Ishikawa (cell line): ENCODE data around the gene KNDC1.

Source experiments
- CEBPB ChIP-seq: IDR thresholded peaks from 2 replicates; pipeline ENCODE4 v1.6.1; 2012
- CREB1 ChIP-seq: IDR thresholded peaks from 2 replicates; pipeline ENCODE4 v1.6.1; 2012; ENCODE audit warnings: low read depth
- EGR1 ChIP-seq: IDR thresholded peaks from 2 replicates; pipeline ENCODE4 v1.6.1; 2012
- EP300 ChIP-seq: IDR thresholded peaks from 2 replicates; pipeline ENCODE4 v1.6.1; 2012; ENCODE audit warnings: borderline replicate concordance
- FOXM1 ChIP-seq: IDR thresholded peaks from 2 replicates; pipeline ENCODE4 v1.6.1; 2012; ENCODE audit warnings: low read depth, borderline replicate concordance
- MAX ChIP-seq: IDR thresholded peaks from 2 replicates; pipeline ENCODE4 v1.6.1; 2012
- NFIC ChIP-seq: IDR thresholded peaks from 2 replicates; pipeline ENCODE4 v1.6.1; 2012
- RAD21 ChIP-seq: IDR thresholded peaks from 2 replicates; pipeline ENCODE4 v1.6.1; 2012; ENCODE audit warnings: low read depth
- REST ChIP-seq: IDR thresholded peaks from 2 replicates; pipeline ENCODE4 v1.6.1; 2012; ENCODE audit warnings: low read depth, mild to moderate bottlenecking
- TAF1 ChIP-seq: IDR thresholded peaks from 2 replicates; pipeline ENCODE4 v1.6.1; 2012; ENCODE audit warnings: low read depth, mild to moderate bottlenecking
- TCF12 ChIP-seq: IDR thresholded peaks from 2 replicates; pipeline ENCODE4 v1.6.1; 2012; ENCODE audit warnings: low read depth
- TEAD4 ChIP-seq: IDR thresholded peaks from 2 replicates; pipeline ENCODE4 v1.6.1; 2012
- USF1 ChIP-seq: IDR thresholded peaks from 2 replicates; pipeline ENCODE4 v1.6.1; 2012
- YY1 ChIP-seq: IDR thresholded peaks from 2 replicates; pipeline ENCODE4 v1.6.1; 2012; ENCODE audit warnings: low read depth
- ZBTB7A ChIP-seq: IDR thresholded peaks from 2 replicates; pipeline ENCODE4 v1.6.1; 2012; ENCODE audit warnings: low read depth

The KNDC1 gene

GRCh38 chr10:133257489-133258065 lies 97.6 kb downstream of the KNDC1 start:
- TF ChIP-seq FOXM1 (no peak), NFIC (no peak), RAD21 (peak; percentile 58), EGR1 (no peak), TAF1 (no peak), MAX (peak; percentile 67), YY1 (no peak), TCF12 (no peak), EP300 (no peak), USF1 (no peak)

DNA sequence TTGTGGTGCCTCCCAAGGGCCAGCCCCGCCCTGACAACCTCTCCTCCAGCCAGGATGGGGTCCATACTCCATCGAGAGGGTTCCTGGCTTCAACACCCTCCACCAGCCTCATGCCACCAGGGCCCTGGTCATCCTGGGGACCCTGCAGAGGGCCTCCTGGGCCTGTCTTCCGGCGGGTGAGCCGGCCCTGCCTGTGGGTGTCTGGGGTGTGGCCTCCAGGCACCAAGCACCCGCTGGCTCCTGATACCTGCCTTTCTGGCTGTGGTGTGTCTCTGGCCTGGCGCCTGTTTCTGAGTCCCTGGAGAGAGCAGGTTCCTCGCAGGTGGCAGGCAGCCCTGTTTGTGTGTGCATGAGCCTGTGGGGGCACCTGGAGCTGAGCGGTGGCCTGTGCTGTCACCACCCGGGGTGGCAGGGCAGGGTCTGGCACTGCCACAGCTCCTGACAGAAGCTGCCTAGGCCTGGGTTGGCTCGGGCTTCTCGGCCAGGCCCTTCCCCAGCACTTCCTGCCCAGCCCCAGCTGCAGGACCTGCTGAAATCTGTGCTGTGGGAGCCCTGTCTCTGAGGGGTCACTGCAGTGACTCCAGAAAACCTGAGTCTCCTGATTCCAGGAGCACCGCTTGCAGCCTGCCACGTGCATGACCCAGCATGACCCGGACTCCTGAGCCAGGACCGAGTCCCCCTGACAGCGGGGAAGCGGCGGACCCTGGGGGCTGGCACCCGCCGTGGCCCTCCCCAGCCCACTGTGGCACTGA lies 98.2 kb downstream of the KNDC1 start:
- TF ChIP-seq ZBTB7A (peak; percentile 64; the same call in 1 of the 2 replicates), TEAD4 (no peak), MAX (peak; percentile 51), REST (no peak), TCF12 (no peak), EGR1 (no peak), USF1 (no peak), EP300 (no peak), TAF1 (no peak), FOXM1 (no peak), CEBPB (no peak), RAD21 (no peak; the same call in 1 of the 2 replicates), CREB1 (no peak), NFIC (0 out of 2 replicates have a peak, but pooled peaks have one; percentile 30), YY1 (no peak)

DNA sequence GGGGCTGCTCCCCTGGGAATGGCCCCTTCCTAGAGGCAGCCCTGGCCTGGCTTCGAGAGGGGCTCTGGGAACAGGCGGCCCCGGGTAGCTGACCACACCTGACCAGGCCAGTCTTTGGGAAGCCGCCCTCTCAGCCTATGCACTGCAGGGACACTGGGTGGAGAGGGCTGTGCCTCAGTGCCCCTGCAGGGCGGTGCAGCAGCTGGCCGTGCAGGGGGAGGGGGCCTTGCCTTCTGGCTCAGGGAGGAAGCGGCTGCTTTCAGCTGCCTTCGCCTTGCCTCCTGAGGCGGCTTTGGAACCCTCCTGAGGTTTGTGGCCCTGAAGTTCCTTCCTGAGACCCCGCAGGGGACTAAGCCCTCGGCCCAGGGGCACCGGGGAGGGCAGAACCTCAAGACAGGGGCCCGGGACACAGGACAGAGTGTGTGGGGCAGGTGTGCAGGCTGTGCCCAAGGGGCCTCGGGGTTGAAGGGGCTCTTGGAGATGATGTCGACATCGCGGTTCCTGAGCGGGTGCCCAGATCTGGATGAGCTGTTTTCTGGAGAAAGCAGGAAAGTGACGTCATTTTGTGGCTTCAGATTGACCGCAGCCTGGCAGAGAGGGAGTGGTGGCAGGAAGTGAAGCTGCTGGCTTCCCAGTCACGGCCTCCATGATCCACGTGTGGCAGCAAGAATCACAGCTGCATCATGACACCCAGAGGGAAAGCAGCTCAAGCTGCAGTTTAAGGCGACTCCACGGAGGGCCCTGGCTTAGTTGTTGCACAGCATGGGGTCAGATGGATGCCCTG lies 99.0 kb downstream of the KNDC1 start:
- TF ChIP-seq FOXM1: no peak
- no peak for TF ChIP-seq TCF12
- peak; percentile 27; the same call in 1 of the 2 replicates for TF ChIP-seq MAX

- TF ChIP-seq RAD21 (no peak), CEBPB (no peak)
These were observed 99.6 kb downstream of the KNDC1 start for GRCh38 chr10:133259602-133259989.

- TF ChIP-seq USF1 (peak; percentile 9; the same call in 1 of the 2 replicates), RAD21 (no peak), MAX (peak; percentile 65)
These were observed 101.1 kb downstream of the KNDC1 start for GRCh38 chr10:133260895-133261725.
